A673 (cell line): Measurements from ENCODE around the gene ALDH18A1. TPM values are rescaled to one million over a fixed set of nuclear protein-coding genes. Genes with fewer than 3 reads are reported as not detected.

ENCODE experiments used
- Bru-seq: library from RNA; stranded (reverse); fragments of 400-500 nt; gene quantifications from one replicate; lab custom pipeline; 2021; lab: Mats Ljungman, UMichigan
- BruChase-seq, 2 experiments: library from RNA; stranded (reverse); fragments of 400-500 nt; gene quantifications; one replicate each; lab custom pipeline; 2021; lab: Mats Ljungman, UMichigan
- BruUV-seq: library from RNA; stranded (reverse); fragments of 400-500 nt; replicated peaks from 2 replicates; lab custom pipeline; 2021; lab: Mats Ljungman, UMichigan
- CTCF ChIA-PET: fragments of 300-600 bp; sonication (Branson Sonifier 250); formaldehyde crosslinking; loops from one replicate; lab custom pipeline; 2022; ENCODE audit warnings: antibody characterized with exemption; lab: Charles Lee
- POLR2A ChIA-PET: fragments of 300-600 bp; sonication (Branson Sonifier 250); formaldehyde crosslinking; loops from one replicate; lab custom pipeline; 2022; ENCODE audit warnings: antibody characterized with exemption; ENCODE audit not compliant: low non-redundant PET; lab: Charles Lee
- DNase-seq: peaks from one replicate; pipeline ENCODE4 v3.0.0-alpha.2; 2015; ENCODE audit warnings: low spot score
- H3K27ac ChIP-seq: fragments of 200-600 bp; sonication (generic); 2 replicates; pipeline ENCODE4 v1.5.1; 2016; ENCODE audit warnings: mixed run types, low read depth, mild to moderate bottlenecking, mixed read lengths, antibody characterized with exemption, low read length; ENCODE audit not compliant: poor library complexity, severe bottlenecking
- H3K27me3 ChIP-seq: fragments of 200-600 bp; sonication (generic); replicated peaks from 2 replicates; pipeline ENCODE4 v1.6.1; 2017; ENCODE audit warnings: mixed run types, low read depth, mild to moderate bottlenecking, mixed read lengths, antibody characterized with exemption, low read length; ENCODE audit not compliant: insufficient read depth, poor library complexity
- H3K36me3 ChIP-seq: fragments of 200-600 bp; sonication (generic); 2 replicates; pipeline ENCODE4 v1.6.1; 2016; ENCODE audit warnings: mixed run types, mild to moderate bottlenecking, mixed read lengths, antibody characterized with exemption, low read length; ENCODE audit not compliant: insufficient read depth, poor library complexity, severe bottlenecking
- H3K4me1 ChIP-seq: fragments of 200-600 bp; sonication (generic); 2 replicates; pipeline ENCODE4 v1.6.1; 2017; ENCODE audit warnings: mixed run types, mild to moderate bottlenecking, mixed read lengths, antibody characterized with exemption, low read length; ENCODE audit not compliant: insufficient read depth, poor library complexity, severe bottlenecking
- H3K4me3 ChIP-seq: fragments of 200-600 bp; sonication (generic); 2 replicates; pipeline ENCODE4 v1.5.1; 2016; ENCODE audit warnings: low read depth, mixed run types, mild to moderate bottlenecking, mixed read lengths, low read length; ENCODE audit not compliant: poor library complexity, severe bottlenecking
- H3K9me3 ChIP-seq: fragments of 200-600 bp; sonication (generic); 2 replicates; pipeline ENCODE4 v1.6.1; 2016; ENCODE audit warnings: mixed run types, low read depth, mild to moderate bottlenecking, mixed read lengths, antibody characterized with exemption, low read length; ENCODE audit not compliant: poor library complexity, severe bottlenecking
- EZH2 ChIP-seq: fragments of 200-600 bp; sonication (generic); IDR thresholded peaks from 2 replicates; pipeline ENCODE4 v1.6.1; 2017; ENCODE audit warnings: borderline replicate concordance, low read depth, mild to moderate bottlenecking, mixed read lengths, antibody characterized with exemption, low read length; ENCODE audit not compliant: poor library complexity, severe bottlenecking
- intact Hi-C: fragments of 100-400 bp; cut with micrococcal nuclease; formaldehyde crosslinking; loops from one replicate; pipeline ENCODE4 v1.10.0; 2022; ENCODE audit not compliant: unreplicated experiment
- long read RNA-seq: library from polyadenylated mRNA; stranded (forward); transcript quantifications from one replicate; pipeline ENCODE4 v2.0.0, GENCODE V29; 2022
- total RNA-seq: library from RNA; stranded (reverse); gene quantifications from 2 replicates; pipeline ENCODE4 v1.2.3, GENCODE V29; 2021
- TF ChIP-seq, protein P1 (sequence below): fragments of 300-800, 200-600 bp; sonication (generic); conservative IDR thresholded peaks from 2 replicates; pipeline ENCODE4 v1.5.1; 2017; ENCODE audit warnings: low read depth, mild to moderate bottlenecking, antibody characterized with exemption, low read length, moderate library complexity, mixed read lengths

ALDH18A1 gene
- 85.2 and 88.0 TPM in 2 replicates for total RNA-seq
- Bru-seq, nascent RNA: percentile 78 among the genes with signal in this experiment
- BruChase-seq, experiment 1, labeled RNA remaining after a 2-hour chase: percentile 72 among the genes with signal in this experiment
- BruChase-seq, experiment 2, labeled RNA remaining after a 6-hour chase: percentile 79 among the genes with signal in this experiment
- long read RNA-seq, transcript ALDH18A1-201 (18 exons, 3,337 nt): minor isoform, 23 of 284 reads
- long read RNA-seq, transcript ALDH18A1-202 (18 exons, 3,359 nt): major isoform, 192 of 284 reads
- long read RNA-seq, partial matches to known transcripts: 27 of 284 reads
- long read RNA-seq, other reads (novel, unspliced or antisense): 42 of 284 reads

DNA sequence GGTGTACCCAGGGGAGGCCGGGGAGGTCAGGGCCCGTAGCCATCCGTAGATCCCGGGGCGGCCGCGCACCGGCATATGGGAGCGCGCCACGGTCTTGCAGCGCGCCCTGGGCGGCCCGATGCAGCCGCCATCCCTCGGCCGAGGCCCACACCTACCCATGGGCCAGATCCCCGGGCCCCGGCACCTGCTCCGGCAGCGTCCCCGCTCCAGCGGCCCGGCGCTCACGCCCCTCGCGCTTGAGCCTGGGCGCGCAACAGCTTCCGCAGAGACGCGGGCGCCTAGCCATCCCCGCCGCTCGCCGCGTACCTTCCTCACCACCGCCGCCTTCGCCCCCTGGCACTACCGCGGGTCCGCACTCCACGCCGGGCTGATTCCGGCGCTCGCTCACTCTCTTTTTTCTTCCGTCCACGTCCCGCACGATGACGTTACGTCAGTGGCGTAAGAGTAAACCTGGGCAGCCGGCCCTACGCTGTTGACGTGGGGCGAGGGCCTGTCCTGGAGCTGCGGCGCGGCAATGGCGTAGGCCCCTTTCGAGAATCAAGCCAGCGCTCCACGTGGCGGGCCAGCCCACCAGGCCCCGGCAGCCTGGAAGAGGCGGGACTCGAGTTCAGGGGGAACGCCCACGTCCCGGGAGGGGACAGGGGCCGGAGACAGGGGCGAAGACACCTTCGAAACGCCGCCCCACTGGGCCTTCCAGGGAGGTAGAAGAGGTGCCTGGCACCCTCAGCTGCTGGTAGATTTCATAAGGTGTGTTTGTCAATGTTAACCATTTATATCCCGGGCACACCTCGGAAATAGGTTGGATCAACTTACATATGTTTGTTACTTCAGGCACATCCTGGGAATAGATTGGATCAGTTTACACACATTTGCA, at the start of gene ALDH18A1:
ALDH18A1 (minus strand) TSS at position 421 of the 874 bp plus-strand sequence. CDS start 3,334 bp downstream, outside the sequence.
- no TSS peak for BruUV-seq
- intact Hi-C loops: no loop called here

DNA sequence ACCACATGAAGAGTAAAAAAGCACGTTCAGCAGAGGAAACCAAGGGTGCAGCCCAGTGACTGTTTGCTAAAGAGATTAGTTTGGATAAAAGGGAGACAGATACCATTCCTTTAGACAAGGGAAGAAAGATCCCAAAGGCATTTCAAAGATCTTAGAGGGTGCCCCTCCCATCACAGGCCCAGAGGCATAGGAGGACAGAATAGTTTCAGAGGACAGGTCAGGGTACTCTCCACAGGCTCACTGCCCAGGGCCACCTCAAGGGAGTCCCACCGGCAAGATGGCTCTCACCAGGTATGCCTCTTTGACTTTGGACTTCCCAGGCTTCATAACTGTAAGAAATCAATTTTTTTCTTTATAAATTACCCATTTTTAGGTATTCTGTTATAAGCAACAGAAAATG, 41.9 kb upstream of the ALDH18A1 start:
- Histone ChIP-seq H3K36me3 (no peaks in the 10 kb centered on the region), H3K4me1 (no peaks in the 10 kb centered on the region), H3K27ac (no peak overlapping the region), H3K27me3 (no peaks in the 10 kb centered on the region), H3K4me3 (no peak overlapping the region), H3K9me3 (no peaks in the 10 kb centered on the region)
- intact Hi-C loops: no loop called here
- BruUV-seq: no TSS peak
- ChIA-PET CTCF (no interaction called here), POLR2A (no interaction called here)
- no peak for TF ChIP-seq EZH2
- TF ChIP-seq, protein P1, sequence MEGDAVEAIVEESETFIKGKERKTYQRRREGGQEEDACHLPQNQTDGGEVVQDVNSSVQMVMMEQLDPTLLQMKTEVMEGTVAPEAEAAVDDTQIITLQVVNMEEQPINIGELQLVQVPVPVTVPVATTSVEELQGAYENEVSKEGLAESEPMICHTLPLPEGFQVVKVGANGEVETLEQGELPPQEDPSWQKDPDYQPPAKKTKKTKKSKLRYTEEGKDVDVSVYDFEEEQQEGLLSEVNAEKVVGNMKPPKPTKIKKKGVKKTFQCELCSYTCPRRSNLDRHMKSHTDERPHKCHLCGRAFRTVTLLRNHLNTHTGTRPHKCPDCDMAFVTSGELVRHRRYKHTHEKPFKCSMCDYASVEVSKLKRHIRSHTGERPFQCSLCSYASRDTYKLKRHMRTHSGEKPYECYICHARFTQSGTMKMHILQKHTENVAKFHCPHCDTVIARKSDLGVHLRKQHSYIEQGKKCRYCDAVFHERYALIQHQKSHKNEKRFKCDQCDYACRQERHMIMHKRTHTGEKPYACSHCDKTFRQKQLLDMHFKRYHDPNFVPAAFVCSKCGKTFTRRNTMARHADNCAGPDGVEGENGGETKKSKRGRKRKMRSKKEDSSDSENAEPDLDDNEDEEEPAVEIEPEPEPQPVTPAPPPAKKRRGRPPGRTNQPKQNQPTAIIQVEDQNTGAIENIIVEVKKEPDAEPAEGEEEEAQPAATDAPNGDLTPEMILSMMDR: no peak
- no peak for DNase-seq

More for the DNA sequence above, at the start of gene ALDH18A1:
- no peaks in the 10 kb centered on the region for H3K27me3 ChIP-seq
- ChIA-PET CTCF (interaction anchor here (1.2 kb wide), 1 partner anchor 37 kb away, joined by 5 read pairs; the partner anchor contains the start of gene TCTN3), POLR2A (no interaction called here)
- peaks cover 6% of the 10 kb centered on the region for H3K9me3 ChIP-seq
- peaks cover 14% of the 10 kb centered on the region for H3K36me3 ChIP-seq
- H3K27ac ChIP-seq: peak within 1 kb of the TSS; percentile 80
- H3K4me3 ChIP-seq: peak within 1 kb of the TSS; percentile 78
- DNase-seq: peak; percentile 95
- H3K4me1 ChIP-seq: no peaks in the 10 kb centered on the region
- TF ChIP-seq, protein P1: no peak
- no peak for TF ChIP-seq EZH2

DNA sequence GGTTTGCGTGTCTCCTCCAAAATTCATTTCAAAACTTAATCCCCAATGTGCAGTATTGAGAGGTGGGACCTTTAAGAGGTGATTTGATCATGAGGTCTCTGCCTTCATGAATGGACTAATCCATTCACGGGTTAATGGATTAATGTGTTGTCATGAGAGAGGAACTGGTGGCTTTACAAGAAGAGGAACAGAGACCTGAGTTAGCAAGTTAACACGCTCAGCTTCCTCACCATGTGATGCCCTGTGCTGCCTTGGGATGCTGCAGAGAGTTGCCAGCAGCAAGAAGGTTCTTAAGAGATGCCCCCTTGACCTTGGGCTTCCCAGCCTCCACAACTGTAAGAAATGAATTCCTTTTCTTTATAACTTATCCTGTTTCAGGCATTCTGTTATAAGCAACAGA, 40.9 kb upstream of the ALDH18A1 start:
- intact Hi-C loops: no loop called here
- CTCF ChIA-PET: no interaction called here
- no peak for TF ChIP-seq EZH2
- TF ChIP-seq, protein P1: no peak

More for the DNA sequence above, 40.9 kb upstream of the ALDH18A1 start:
- no TSS peak for BruUV-seq
- no peak overlapping the region for H3K27ac ChIP-seq
- no peaks in the 10 kb centered on the region for H3K27me3 ChIP-seq
- POLR2A ChIA-PET: no interaction called here
- no peaks in the 10 kb centered on the region for H3K9me3 ChIP-seq
- no peak overlapping the region for H3K4me3 ChIP-seq
- no peaks in the 10 kb centered on the region for H3K36me3 ChIP-seq
- H3K4me1 ChIP-seq: peaks cover 8% of the 10 kb centered on the region
- DNase-seq: no peak
